Keratinocyte (primary cell): Measurements from ENCODE around the gene DDX20. TPM values are rescaled to one million over a fixed set of nuclear protein-coding genes. Genes with fewer than 3 reads are reported as not detected.

Experiments used
- DNase-seq: peaks from one replicate; pipeline ENCODE4 v3.0.0-alpha.2; 2011; ENCODE audit warnings: low read depth, missing footprints, low spot score
- FAIRE-seq: peaks from 2 replicates; lab custom pipeline; 2011; peaks lifted over from hg19 to GRCh38; lab: Jason Lieb, UNC
- H2AFZ ChIP-seq: 2 replicates; pipeline ENCODE4 v1.6.0; 2012; ENCODE audit warnings: low read length, control low read depth, inconsistent platforms; ENCODE audit not compliant: control insufficient read depth
- H3K27ac ChIP-seq: 2 replicates; pipeline ENCODE4 v1.5.1; 2011; ENCODE audit warnings: low read length; ENCODE audit not compliant: control insufficient read depth, insufficient read depth
- H3K27me3 ChIP-seq: 3 replicates; pipeline ENCODE4 v1.6.0; 2011; ENCODE audit warnings: low read length; ENCODE audit not compliant: control insufficient read depth, insufficient read depth; ENCODE audit errors: extremely low read depth
- H3K36me3 ChIP-seq, 2 experiments: 2 replicates in 1 of 2; 3 replicates in 1 of 2; pipeline ENCODE4 v1.5.1; 2011; ENCODE audit warnings: low read length in 2 of 2, mild to moderate bottlenecking in 1 of 2; ENCODE audit not compliant: control insufficient read depth in 2 of 2, insufficient read depth in 2 of 2; ENCODE audit errors: extremely low read depth in 1 of 2
- H3K4me1 ChIP-seq: 3 replicates; pipeline ENCODE4 v1.5.1; 2011; ENCODE audit warnings: low read length; ENCODE audit not compliant: control insufficient read depth, insufficient read depth; ENCODE audit errors: extremely low read depth
- H3K4me2 ChIP-seq: 3 replicates; pipeline ENCODE4 v1.6.0; 2011; ENCODE audit warnings: low read depth, low read length; ENCODE audit not compliant: control insufficient read depth, insufficient read depth; ENCODE audit errors: extremely low read depth
- H3K4me3 ChIP-seq, 3 experiments: fragments of 200-600 bp in 1 of 3; sonication (generic) in 1 of 3; 2 replicates in 2 of 3; 3 replicates in 1 of 3; pipeline ENCODE4 v1.5.1; 2011 to 2016; ENCODE audit warnings: low read length in 3 of 3, mild to moderate bottlenecking in 3 of 3, control low read depth in 2 of 3, inconsistent platforms in 1 of 3, low read depth in 1 of 3, mixed read lengths in 1 of 3, mixed run types in 1 of 3, moderate library complexity in 1 of 3; ENCODE audit not compliant: control insufficient read depth in 2 of 3, insufficient read depth in 2 of 3; ENCODE audit errors: extremely low read depth in 1 of 3
- H3K79me2 ChIP-seq: 2 replicates; pipeline ENCODE4 v1.6.0; 2012; ENCODE audit warnings: low read length; ENCODE audit not compliant: control insufficient read depth, insufficient read depth
- H3K9ac ChIP-seq: 3 replicates; pipeline ENCODE4 v1.6.0; 2011; ENCODE audit warnings: low read length; ENCODE audit not compliant: control insufficient read depth, insufficient read depth; ENCODE audit errors: extremely low read depth
- H3K9me1 ChIP-seq: 3 replicates; pipeline ENCODE4 v1.6.0; 2011; ENCODE audit warnings: low read length; ENCODE audit not compliant: control insufficient read depth, insufficient read depth; ENCODE audit errors: extremely low read depth
- H3K9me3 ChIP-seq: 2 replicates; pipeline ENCODE4 v1.5.1; 2012; ENCODE audit warnings: low read depth, low read length; ENCODE audit not compliant: control insufficient read depth
- H4K20me1 ChIP-seq: 3 replicates; pipeline ENCODE4 v1.6.0; 2011; ENCODE audit warnings: low read length; ENCODE audit not compliant: control insufficient read depth, insufficient read depth; ENCODE audit errors: extremely low read depth
- CTCF ChIP-seq, 3 experiments: IDR thresholded peaks in 1 of 3; conservative IDR thresholded peaks in 1 of 3; optimal IDR thresholded peaks in 1 of 3; 2 replicates in 2 of 3; 3 replicates in 1 of 3; pipeline versions ENCODE3 to v1.5.1; 2011; ENCODE audit warnings: low read length in 3 of 3, mild to moderate bottlenecking in 3 of 3, moderate library complexity in 2 of 3, control low read depth in 1 of 3, inconsistent platforms in 1 of 3; ENCODE audit not compliant: insufficient read depth in 2 of 3; ENCODE audit errors: extremely low read depth in 1 of 3
- EZH2 ChIP-seq: IDR thresholded peaks from one replicate; pipeline ENCODE4 v1.6.1; 2012; ENCODE audit warnings: inconsistent platforms, mild to moderate bottlenecking, low read length, moderate library complexity
- dilution Hi-C: fragments of 300-500 bp; cut with MboI; formaldehyde crosslinking; loops from one replicate; pipeline ENCODE4 v1.7.0; 2020; ENCODE audit warnings: low sequenced_read_pairs; ENCODE audit not compliant: extremely low pct_ligation_motif_present
- polyA plus RNA-seq, 5 experiments: library from polyadenylated mRNA; depleted of rRNA in 3 of 5; stranded (reverse) in 3 of 5; stranded (forward) in 1 of 5; unstranded in 1 of 5; fragments of >200 nt; gene quantifications; 1 replicate in 1 of 5; 2 replicates in 3 of 5; 3 replicates in 1 of 5; pipeline versions ENCODE4 v1.2.1 to v1.2.3, GENCODE V29; 2011 to 2012; ENCODE audit warnings: missing spikeins in 2 of 5, low read depth in 1 of 5, low replicate concordance in 1 of 5

Gene DDX20
- polyA plus RNA-seq, 1 donor (not counting 4 experiments of a cell fraction or from before 2014, with no cell fraction given) = 14.8 TPM

- DNase-seq (no peak), FAIRE-seq (no peak)
- Histone ChIP-seq H3K79me2 (no peaks in the 10 kb centered on the region), H3K4me1 (no peaks in the 10 kb centered on the region), H3K27ac (no peak overlapping the region), H3K36me3 (no peaks in the 10 kb centered on the region), H3K9me3 (no peaks in the 10 kb centered on the region), H3K9ac (no peak overlapping the region), H3K27me3 (peaks cover 3% of the 10 kb centered on the region), H3K4me3 (no peak overlapping the region), H3K9me1 (no peaks in the 10 kb centered on the region), H4K20me1 (no peaks in the 10 kb centered on the region), H3K4me2 (no peak overlapping the region), H2AFZ (no peak overlapping the region)
- dilution Hi-C loops = no loop called here
- TF ChIP-seq CTCF (optimal IDR thresholded peaks at IDR 0.05 in 1 of 3, IDR thresholded peaks at IDR 0.05 in 1 of 3, conservative IDR thresholded peaks at IDR 0.05 in 1 of 3; ENCODE audit: extremely low read depth in 1 of 3, insufficient read depth in 2 of 3, low read length in 3 of 3) (no peak), EZH2 (no peak)
These were observed 36.1 kb downstream of the DDX20 start for GRCh38 chr1:111791776-111792175.

- no peak for DNase-seq
- peaks cover 4% of the 10 kb centered on the region for H3K27me3 ChIP-seq
These were observed 36.5 kb downstream of the DDX20 start for GRCh38 chr1:111792249-111792648.

More at GRCh38 chr1:111792249-111792648, 36.5 kb downstream of the DDX20 start:
- Histone ChIP-seq H4K20me1 (no peaks in the 10 kb centered on the region), H3K4me3 (no peak overlapping the region), H3K9me1 (no peaks in the 10 kb centered on the region), H3K4me2 (no peak overlapping the region), H3K9ac (no peak overlapping the region), H3K27ac (no peak overlapping the region), H2AFZ (no peak overlapping the region), H3K4me1 (no peaks in the 10 kb centered on the region), H3K9me3 (no peaks in the 10 kb centered on the region), H3K36me3 (no peaks in the 10 kb centered on the region), H3K79me2 (no peaks in the 10 kb centered on the region)
- FAIRE-seq = no peak
- TF ChIP-seq CTCF (optimal IDR thresholded peaks at IDR 0.05 in 1 of 3, IDR thresholded peaks at IDR 0.05 in 1 of 3, conservative IDR thresholded peaks at IDR 0.05 in 1 of 3; ENCODE audit: extremely low read depth in 1 of 3, insufficient read depth in 2 of 3, low read length in 3 of 3) = no peak
- TF ChIP-seq EZH2 = no peak
- dilution Hi-C loops = no loop called here
